Peyer's patch (tissue), 4 donors: ENCODE results near the gene NOL11.
"Not testable (repeated sequence)": the region's sequence is repeated elsewhere in the genome, so short reads cannot be mapped to it uniquely, and the experiment has no call there.

ENCODE experiments used
- CTCF ChIP-seq, 6 experiments: fragments of 450-650 bp in 4 of 6; fragments of 200-600 bp in 2 of 6; sonication (generic) in 1 of 6; IDR thresholded peaks; one replicate each; pipeline ENCODE4 v1.5.1; 2017 to 2019; ENCODE audit warnings: antibody characterized with exemption in 6 of 6, mild to moderate bottlenecking in 3 of 6, moderate library complexity in 1 of 6
- POLR2A ChIP-seq, 2 donors: fragments of 450-650 bp; IDR thresholded peaks; one replicate each; pipeline ENCODE4 v1.5.1; 2017; ENCODE audit warnings: antibody characterized with exemption in 2 of 2, mild to moderate bottlenecking in 2 of 2, moderate library complexity in 2 of 2

GRCh38 chr17:67754686-67755085 lies 37.0 kb downstream of the NOL11 start:
- TF ChIP-seq CTCF, POLR2A (IDR thresholded peaks at IDR 0.05): not testable (repeated sequence)
